DOHH2 (cell line): ENCODE measurements around the gene TLK2.

Source experiments
- H3F3A ChIP-seq: fragments of 200-600 bp; sonication (generic), shearing (Covaris generic); 2 replicates; pipeline ENCODE4 v1.6.0; 2016; ENCODE audit warnings: antibody characterized with exemption, mild to moderate bottlenecking; ENCODE audit not compliant: control insufficient read depth, insufficient read depth
- H3K27ac ChIP-seq: fragments of 200-600 bp; sonication (generic); 2 replicates; pipeline ENCODE4 v1.5.1; 2014; ENCODE audit warnings: low read depth, mild to moderate bottlenecking, low read length, moderate library complexity
- H3K27me3 ChIP-seq: fragments of 200-600 bp; sonication (generic); 2 replicates; pipeline ENCODE4 v1.6.1; 2014; ENCODE audit warnings: mild to moderate bottlenecking, low read length, mixed read lengths; ENCODE audit not compliant: control insufficient read depth
- H3K36me3 ChIP-seq: fragments of 200-600 bp; sonication (generic); 2 replicates; pipeline ENCODE4 v1.6.1; 2014; ENCODE audit warnings: mild to moderate bottlenecking, low read length, moderate library complexity, mixed read lengths; ENCODE audit not compliant: control insufficient read depth
- H3K4me1 ChIP-seq: fragments of 200-600 bp; sonication (generic); 2 replicates; pipeline ENCODE4 v1.6.1; 2014; ENCODE audit warnings: mild to moderate bottlenecking, low read length, mixed read lengths; ENCODE audit not compliant: control insufficient read depth
- H3K4me2 ChIP-seq: fragments of 200-600 bp; sonication (generic); 2 replicates; pipeline ENCODE4 v1.6.0; 2014; ENCODE audit warnings: mild to moderate bottlenecking, low read length, moderate library complexity
- H3K4me3 ChIP-seq: fragments of 200-600 bp; sonication (generic); 2 replicates; pipeline ENCODE4 v1.5.1; 2014; ENCODE audit warnings: mild to moderate bottlenecking, low read length, mixed read lengths
- H3K79me2 ChIP-seq: fragments of 200-600 bp; sonication (generic); 2 replicates; pipeline ENCODE4 v1.6.1; 2014; ENCODE audit warnings: mild to moderate bottlenecking, low read length, mixed read lengths; ENCODE audit not compliant: control insufficient read depth
- H3K9me2 ChIP-seq: fragments of 200-600 bp; sonication (generic); replicated peaks from 2 replicates; pipeline ENCODE4 v1.6.1; 2014; ENCODE audit warnings: mild to moderate bottlenecking, low read length, mixed read lengths; ENCODE audit not compliant: control insufficient read depth
- H3K9me3 ChIP-seq: fragments of 200-600 bp; sonication (generic); 2 replicates; pipeline ENCODE4 v1.6.1; 2014; ENCODE audit warnings: antibody characterized with exemption, low read length, mixed read lengths; ENCODE audit not compliant: control insufficient read depth, insufficient read depth
- H4K20me1 ChIP-seq: fragments of 200-600 bp; sonication (generic); 2 replicates; pipeline ENCODE4 v1.6.0; 2014; ENCODE audit warnings: low read depth, mild to moderate bottlenecking, antibody characterized with exemption, low read length, moderate library complexity; ENCODE audit not compliant: control insufficient read depth, insufficient read depth
- EZH2phosphoT487 ChIP-seq: fragments of 200-600 bp; sonication (generic); IDR thresholded peaks from 2 replicates; pipeline ENCODE4 v1.6.1; 2017; ENCODE audit warnings: borderline replicate concordance, mild to moderate bottlenecking, antibody characterized with exemption, low read length, moderate library complexity, mixed read lengths
- TF ChIP-seq, protein P1 (sequence below): fragments of 200-600 bp; sonication (generic); IDR thresholded peaks from one replicate; pipeline ENCODE4 v1.5.1; 2014; ENCODE audit warnings: antibody characterized with exemption, mild to moderate bottlenecking, low read depth, low read length; ENCODE audit not compliant: poor library complexity, severe bottlenecking

TLK2 gene

GRCh38 chr17:62628831-62629555, 150.4 kb downstream of the TLK2 start:
- H4K20me1 ChIP-seq, result no peaks in the 10 kb centered on the region
- no peaks in the 10 kb centered on the region for H3K9me3 ChIP-seq
- no peak overlapping the region for H3K4me2 ChIP-seq
- no peaks in the 10 kb centered on the region for H3K9me2 ChIP-seq
- no peak overlapping the region for H3K4me3 ChIP-seq
- H3K79me2 ChIP-seq, result no peaks in the 10 kb centered on the region
- H3K4me1 ChIP-seq, result 0 out of 2 replicates have a peak, but pooled peaks cover 3% of the 10 kb centered on the region
- H3K27ac ChIP-seq, result no peak overlapping the region
- H3F3A ChIP-seq, result no peaks in the 10 kb centered on the region
- H3K27me3 ChIP-seq, result peaks cover 35% of the 10 kb centered on the region
- no peak for TF ChIP-seq EZH2phosphoT487
- no peaks in the 10 kb centered on the region for H3K36me3 ChIP-seq

DNA sequence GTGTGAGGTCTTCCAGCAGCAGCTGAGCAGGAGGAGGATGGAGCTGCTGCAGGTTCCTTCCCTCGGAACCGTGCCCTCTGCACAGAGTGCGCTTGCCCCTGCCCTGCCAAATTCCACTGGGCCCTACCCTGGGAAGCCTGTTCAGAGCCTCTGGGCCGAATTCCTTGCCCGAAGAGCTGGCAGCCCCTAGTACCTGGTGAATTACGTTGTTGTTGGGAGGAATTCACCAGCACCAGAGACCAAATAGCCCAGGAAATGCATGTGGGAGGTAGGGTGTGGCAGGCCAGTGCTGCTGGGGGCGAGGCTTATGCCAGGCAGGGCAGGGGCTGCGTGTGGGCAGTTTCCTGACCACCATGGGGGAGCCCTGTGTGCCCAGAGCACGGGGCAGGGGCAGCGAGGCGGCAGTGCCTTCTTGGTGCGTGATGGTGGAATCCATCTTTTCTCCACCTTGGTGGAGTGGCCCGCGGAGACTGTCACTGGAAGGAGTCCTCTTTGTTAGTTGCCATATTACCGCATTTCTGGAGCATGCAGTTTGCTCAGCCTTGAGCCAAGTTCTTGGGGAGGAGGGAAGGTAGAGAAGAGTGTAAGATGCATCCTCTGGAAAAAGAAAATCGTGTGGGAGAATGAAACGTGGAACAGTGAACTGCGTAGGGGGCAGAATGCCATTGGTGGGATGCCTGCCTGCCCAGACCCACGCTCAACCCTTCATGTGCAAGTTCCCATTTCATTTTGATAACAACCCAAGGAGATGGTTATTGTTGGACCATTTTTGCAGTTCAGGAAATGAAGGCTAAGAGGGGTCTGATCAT, 151.1 kb downstream of the TLK2 start:
- TF ChIP-seq EZH2phosphoT487, result no peak
- TF ChIP-seq, protein P1, sequence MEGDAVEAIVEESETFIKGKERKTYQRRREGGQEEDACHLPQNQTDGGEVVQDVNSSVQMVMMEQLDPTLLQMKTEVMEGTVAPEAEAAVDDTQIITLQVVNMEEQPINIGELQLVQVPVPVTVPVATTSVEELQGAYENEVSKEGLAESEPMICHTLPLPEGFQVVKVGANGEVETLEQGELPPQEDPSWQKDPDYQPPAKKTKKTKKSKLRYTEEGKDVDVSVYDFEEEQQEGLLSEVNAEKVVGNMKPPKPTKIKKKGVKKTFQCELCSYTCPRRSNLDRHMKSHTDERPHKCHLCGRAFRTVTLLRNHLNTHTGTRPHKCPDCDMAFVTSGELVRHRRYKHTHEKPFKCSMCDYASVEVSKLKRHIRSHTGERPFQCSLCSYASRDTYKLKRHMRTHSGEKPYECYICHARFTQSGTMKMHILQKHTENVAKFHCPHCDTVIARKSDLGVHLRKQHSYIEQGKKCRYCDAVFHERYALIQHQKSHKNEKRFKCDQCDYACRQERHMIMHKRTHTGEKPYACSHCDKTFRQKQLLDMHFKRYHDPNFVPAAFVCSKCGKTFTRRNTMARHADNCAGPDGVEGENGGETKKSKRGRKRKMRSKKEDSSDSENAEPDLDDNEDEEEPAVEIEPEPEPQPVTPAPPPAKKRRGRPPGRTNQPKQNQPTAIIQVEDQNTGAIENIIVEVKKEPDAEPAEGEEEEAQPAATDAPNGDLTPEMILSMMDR, result no peak
- Histone ChIP-seq H3K4me1 (0 out of 2 replicates have a peak, but pooled peaks cover 3% of the 10 kb centered on the region), H3K36me3 (no peaks in the 10 kb centered on the region), H3K4me2 (no peak overlapping the region), H3K79me2 (no peaks in the 10 kb centered on the region), H3K27me3 (peaks cover 35% of the 10 kb centered on the region), H3K9me2 (no peaks in the 10 kb centered on the region), H3F3A (no peaks in the 10 kb centered on the region), H3K4me3 (no peak overlapping the region), H3K27ac (no peak overlapping the region), H3K9me3 (no peaks in the 10 kb centered on the region), H4K20me1 (no peaks in the 10 kb centered on the region)

DNA sequence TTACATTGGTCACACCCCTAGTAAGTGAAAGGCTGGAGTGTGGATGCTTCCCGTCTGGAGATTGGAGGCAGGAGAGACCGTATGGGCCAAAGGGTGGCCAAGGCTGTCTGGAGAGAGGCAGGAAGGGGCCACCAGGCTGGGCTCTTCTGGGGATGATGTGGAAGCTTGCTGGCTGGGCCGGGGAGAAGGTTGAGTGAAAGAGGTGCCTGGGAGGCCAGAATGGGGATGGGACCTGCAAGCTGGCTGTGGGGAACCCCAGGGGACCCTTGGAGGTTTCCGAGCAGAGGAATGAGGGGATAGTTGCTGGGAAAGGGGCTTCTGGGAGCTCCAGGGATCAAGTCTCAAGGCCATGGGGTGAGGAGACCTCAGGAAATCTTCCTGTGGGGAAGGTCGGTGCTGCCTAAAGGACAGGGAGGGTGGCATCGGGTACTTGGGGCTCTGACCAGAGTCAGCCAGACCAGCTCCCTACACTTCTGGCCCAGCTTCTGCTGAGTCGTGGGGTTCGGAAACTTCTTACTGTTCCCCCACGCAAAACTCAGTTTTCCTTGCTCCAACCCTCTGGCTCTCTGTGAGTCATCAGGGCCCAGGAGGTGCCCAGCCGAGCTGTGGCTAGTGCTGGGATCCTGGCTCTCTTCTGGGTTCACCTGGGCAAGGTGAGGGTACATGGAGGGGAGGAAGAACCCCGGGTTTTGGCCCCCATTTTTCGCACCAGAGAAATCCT, 151.9 kb downstream of the TLK2 start:
- no peaks in the 10 kb centered on the region for H3F3A ChIP-seq
- peaks cover 35% of the 10 kb centered on the region for H3K27me3 ChIP-seq
- no peak overlapping the region for H3K27ac ChIP-seq
- TF ChIP-seq, protein P1, result no peak
- no peak for TF ChIP-seq EZH2phosphoT487
- no peaks in the 10 kb centered on the region for H4K20me1 ChIP-seq
- no peaks in the 10 kb centered on the region for H3K9me3 ChIP-seq
- no peaks in the 10 kb centered on the region for H3K9me2 ChIP-seq
- no peaks in the 10 kb centered on the region for H3K36me3 ChIP-seq
- no peaks in the 10 kb centered on the region for H3K79me2 ChIP-seq
- H3K4me3 ChIP-seq, result no peak overlapping the region
- no peak overlapping the region for H3K4me2 ChIP-seq
- 0 out of 2 replicates have a peak, but pooled peaks cover 3% of the 10 kb centered on the region for H3K4me1 ChIP-seq
